Bronchial epithelial cell (primary cell): ENCODE measurements around the gene SIK2. TPM values are rescaled to one million over a fixed set of nuclear protein-coding genes. Genes with fewer than 3 reads are reported as not detected.

Source experiments
- DNase-seq: peaks from one replicate; pipeline ENCODE4 v3.0.0-alpha.2; 2010; ENCODE audit warnings: low read depth
- FAIRE-seq: peaks from 2 replicates; lab custom pipeline; 2011; peaks lifted over from hg19 to GRCh38; lab: Jason Lieb, UNC
- H3K27me3 ChIP-seq: 2 replicates; pipeline ENCODE4 v1.5.1; 2011; ENCODE audit warnings: low read length; ENCODE audit not compliant: control insufficient read depth, insufficient read depth
- H3K36me3 ChIP-seq: 2 replicates; pipeline ENCODE4 v1.5.1; 2011; ENCODE audit warnings: low read length; ENCODE audit not compliant: control insufficient read depth, insufficient read depth
- H3K4me3 ChIP-seq: 2 replicates; pipeline ENCODE4 v1.5.1; 2011; ENCODE audit warnings: mild to moderate bottlenecking, low read depth, low read length, control low read depth
- CTCF ChIP-seq: IDR thresholded peaks from 2 replicates; pipeline ENCODE4 v1.5.1; 2011; ENCODE audit warnings: mild to moderate bottlenecking, moderate library complexity, low read length, control low read depth, inconsistent platforms; ENCODE audit not compliant: insufficient read depth, severe bottlenecking
- total RNA-seq: library from RNA; depleted of rRNA; stranded (reverse); fragments of >200 nt; gene quantifications from 2 replicates; pipeline ENCODE4 v1.2.1, GENCODE V29; 2014

The SIK2 gene
- total RNA-seq, 1 donor from 2014 or later, result 2.9 TPM

- peaks cover 21% of the 10 kb centered on the region for H3K36me3 ChIP-seq
- FAIRE-seq (no peak), DNase-seq (peak; percentile 86)
- H3K27me3 ChIP-seq, result no peaks in the 10 kb centered on the region
- no peak for TF ChIP-seq CTCF
- H3K4me3 ChIP-seq, result no peak overlapping the region
These were observed 116.2 kb downstream of the SIK2 start for GRCh38 chr11:111718436-111718835.

- no peaks in the 10 kb centered on the region for H3K27me3 ChIP-seq
- no peak for TF ChIP-seq CTCF
- no peak overlapping the region for H3K4me3 ChIP-seq
- H3K36me3 ChIP-seq, result peaks cover 24% of the 10 kb centered on the region
- DNase-seq, result no peak
- no peak for FAIRE-seq
These were observed 116.6 kb downstream of the SIK2 start for GRCh38 chr11:111718859-111719258.

- DNase-seq (peak; percentile 45), FAIRE-seq (no peak)
- Histone ChIP-seq H3K36me3 (peaks cover 28% of the 10 kb centered on the region), H3K27me3 (no peaks in the 10 kb centered on the region), H3K4me3 (no peak overlapping the region)
- no peak for TF ChIP-seq CTCF
These were observed 117.1 kb downstream of the SIK2 start for GRCh38 chr11:111719379-111719778.

GRCh38 chr11:111720801-111721494 lies 118.7 kb downstream of the SIK2 start:
- FAIRE-seq (no peak), DNase-seq (no peak)
- TF ChIP-seq CTCF, result no peak
- H3K36me3 ChIP-seq, result peaks cover 31% of the 10 kb centered on the region
- no peaks in the 10 kb centered on the region for H3K27me3 ChIP-seq
- H3K4me3 ChIP-seq, result no peak overlapping the region

GRCh38 chr11:111722501-111722900 lies 120.3 kb downstream of the SIK2 start:
- Histone ChIP-seq H3K27me3 (no peaks in the 10 kb centered on the region), H3K36me3 (peaks cover 33% of the 10 kb centered on the region), H3K4me3 (no peak overlapping the region)
- no peak for DNase-seq
- TF ChIP-seq CTCF, result no peak
- FAIRE-seq, result no peak

GRCh38 chr11:111723595-111723994 lies 121.3 kb downstream of the SIK2 start:
- no peaks in the 10 kb centered on the region for H3K27me3 ChIP-seq
- DNase-seq (no peak), FAIRE-seq (no peak)
- no peak overlapping the region for H3K4me3 ChIP-seq
- TF ChIP-seq CTCF, result no peak
- peaks cover 33% of the 10 kb centered on the region for H3K36me3 ChIP-seq
